ENCODE data around the gene THEM5.
"Not testable (repeated sequence)": the region's sequence is repeated elsewhere in the genome, so short reads cannot be mapped to it uniquely, and the experiment has no call there.

THEM5 gene

GRCh38 chr1:151853411-151853943 lies at the start of gene THEM5:
Gene THEM5, minus strand, starts transcription at chr1:151853712. Its CDS starts 147 bp downstream, at chr1:151853565.
- Histone ChIP-seq H3K36me3 (ENCODE audit: insufficient read depth, low read length) (no peaks in the 10 kb centered on the region), H3K4me1 (ENCODE audit: control insufficient read depth, insufficient read depth, low read length, unreplicated experiment) (peaks cover 7% of the 10 kb centered on the region), H3K27me3 (ENCODE audit: insufficient read depth, low read length) (no peaks in the 10 kb centered on the region), H3K79me2 (ENCODE audit: control insufficient read depth, insufficient read depth, low read length, unreplicated experiment) (no peaks in the 10 kb centered on the region), H3K27ac (ENCODE audit: low read depth, low read length) (no peak within 1 kb of the TSS), H2AFZ (ENCODE audit: low read length, unreplicated experiment) (no peak within 1 kb of the TSS), H3K4me3 (ENCODE audit: low read depth, low read length) (no peak within 1 kb of the TSS)

- Histone ChIP-seq H3K4me1 (ENCODE audit: control insufficient read depth, insufficient read depth, low read length, unreplicated experiment) (peaks cover 17% of the 10 kb centered on the region), H2AFZ (ENCODE audit: low read length, unreplicated experiment) (no peak overlapping the region), H3K27me3 (ENCODE audit: insufficient read depth, low read length) (no peaks in the 10 kb centered on the region), H3K79me2 (ENCODE audit: control insufficient read depth, insufficient read depth, low read length, unreplicated experiment) (peaks cover 21% of the 10 kb centered on the region), H3K27ac (ENCODE audit: low read depth, low read length) (no peak overlapping the region), H3K36me3 (ENCODE audit: insufficient read depth, low read length) (peaks cover 15% of the 10 kb centered on the region), H3K4me3 (ENCODE audit: low read depth, low read length) (no peak overlapping the region)
Measured at GRCh38 chr1:151902858-151903257, 49.3 kb upstream of the THEM5 start.

GRCh38 chr1:151900804-151901203 lies 47.3 kb upstream of the THEM5 start:
- H3K4me1 ChIP-seq (ENCODE audit: control insufficient read depth, insufficient read depth, low read length, unreplicated experiment) = peaks cover 16% of the 10 kb centered on the region
- H2AFZ ChIP-seq (ENCODE audit: low read length, unreplicated experiment); H3K4me3 ChIP-seq (ENCODE audit: low read depth, low read length); H3K36me3 ChIP-seq (ENCODE audit: insufficient read depth, low read length); H3K27me3 ChIP-seq (ENCODE audit: insufficient read depth, low read length); H3K27ac ChIP-seq (ENCODE audit: low read depth, low read length): not testable (repeated sequence)
- peaks cover 13% of the 10 kb centered on the region for H3K79me2 ChIP-seq (ENCODE audit: control insufficient read depth, insufficient read depth, low read length, unreplicated experiment)

GRCh38 chr1:151898519-151898991 lies 45.0 kb upstream of the THEM5 start:
- no peak overlapping the region for H2AFZ ChIP-seq (ENCODE audit: low read length, unreplicated experiment)
- peaks cover 7% of the 10 kb centered on the region; the same call in 1 of the 2 replicates for H3K36me3 ChIP-seq (ENCODE audit: insufficient read depth, low read length)
- no peak overlapping the region for H3K4me3 ChIP-seq (ENCODE audit: low read depth, low read length)
- H3K27me3 ChIP-seq (ENCODE audit: insufficient read depth, low read length) = no peaks in the 10 kb centered on the region
- no peak overlapping the region for H3K27ac ChIP-seq (ENCODE audit: low read depth, low read length)
- peaks cover 6% of the 10 kb centered on the region for H3K79me2 ChIP-seq (ENCODE audit: control insufficient read depth, insufficient read depth, low read length, unreplicated experiment)
- peaks cover 9% of the 10 kb centered on the region for H3K4me1 ChIP-seq (ENCODE audit: control insufficient read depth, insufficient read depth, low read length, unreplicated experiment)

- no peaks in the 10 kb centered on the region for H3K27me3 ChIP-seq (ENCODE audit: insufficient read depth, low read length)
- peaks cover 4% of the 10 kb centered on the region; the same call in 1 of the 2 replicates for H3K36me3 ChIP-seq (ENCODE audit: insufficient read depth, low read length)
- H2AFZ ChIP-seq (ENCODE audit: low read length, unreplicated experiment) = no peak overlapping the region
- no peak overlapping the region for H3K27ac ChIP-seq (ENCODE audit: low read depth, low read length)
- H3K4me1 ChIP-seq (ENCODE audit: control insufficient read depth, insufficient read depth, low read length, unreplicated experiment) = peaks cover 12% of the 10 kb centered on the region
- H3K79me2 ChIP-seq (ENCODE audit: control insufficient read depth, insufficient read depth, low read length, unreplicated experiment) = peaks cover 3% of the 10 kb centered on the region
- no peak overlapping the region for H3K4me3 ChIP-seq (ENCODE audit: low read depth, low read length)
Measured at GRCh38 chr1:151897991-151898431, 44.5 kb upstream of the THEM5 start.

GRCh38 chr1:151893176-151893924 lies 39.8 kb upstream of the THEM5 start:
- Histone ChIP-seq H3K79me2 (ENCODE audit: control insufficient read depth, insufficient read depth, low read length, unreplicated experiment) (no peaks in the 10 kb centered on the region), H3K4me3 (ENCODE audit: low read depth, low read length) (no peak overlapping the region), H2AFZ (ENCODE audit: low read length, unreplicated experiment) (no peak overlapping the region), H3K4me1 (ENCODE audit: control insufficient read depth, insufficient read depth, low read length, unreplicated experiment) (peaks cover 19% of the 10 kb centered on the region), H3K27ac (ENCODE audit: low read depth, low read length) (peak overlapping the region; percentile 50), H3K27me3 (ENCODE audit: insufficient read depth, low read length) (no peaks in the 10 kb centered on the region), H3K36me3 (ENCODE audit: insufficient read depth, low read length) (no peaks in the 10 kb centered on the region; the same call in 1 of the 2 replicates)

- Histone ChIP-seq H3K4me1 (ENCODE audit: control insufficient read depth, insufficient read depth, low read length, unreplicated experiment) (peaks cover 27% of the 10 kb centered on the region), H3K27me3 (ENCODE audit: insufficient read depth, low read length) (no peaks in the 10 kb centered on the region), H3K4me3 (ENCODE audit: low read depth, low read length) (no peak overlapping the region), H2AFZ (ENCODE audit: low read length, unreplicated experiment) (no peak overlapping the region), H3K36me3 (ENCODE audit: insufficient read depth, low read length) (peaks cover 9% of the 10 kb centered on the region; the same call in 1 of the 2 replicates), H3K79me2 (ENCODE audit: control insufficient read depth, insufficient read depth, low read length, unreplicated experiment) (no peaks in the 10 kb centered on the region), H3K27ac (ENCODE audit: low read depth, low read length) (peak overlapping the region; percentile 15; the same call in 1 of the 2 replicates)
Measured at GRCh38 chr1:151892190-151892589, 38.7 kb upstream of the THEM5 start.

GRCh38 chr1:151891512-151891911 lies 38.0 kb upstream of the THEM5 start:
- Histone ChIP-seq H3K36me3 (ENCODE audit: insufficient read depth, low read length) (peaks cover 9% of the 10 kb centered on the region; the same call in 1 of the 2 replicates), H3K79me2 (ENCODE audit: control insufficient read depth, insufficient read depth, low read length, unreplicated experiment) (no peaks in the 10 kb centered on the region), H3K4me1 (ENCODE audit: control insufficient read depth, insufficient read depth, low read length, unreplicated experiment) (peaks cover 27% of the 10 kb centered on the region), H3K27me3 (ENCODE audit: insufficient read depth, low read length) (no peaks in the 10 kb centered on the region), H2AFZ (ENCODE audit: low read length, unreplicated experiment) (no peak overlapping the region), H3K4me3 (ENCODE audit: low read depth, low read length) (no peak overlapping the region), H3K27ac (ENCODE audit: low read depth, low read length) (peak overlapping the region; percentile 15; the same call in 1 of the 2 replicates)

GRCh38 chr1:151888972-151889570 lies 35.6 kb upstream of the THEM5 start:
- Histone ChIP-seq H3K4me1 (ENCODE audit: control insufficient read depth, insufficient read depth, low read length, unreplicated experiment) (peaks cover 27% of the 10 kb centered on the region), H2AFZ (ENCODE audit: low read length, unreplicated experiment) (no peak overlapping the region), H3K79me2 (ENCODE audit: control insufficient read depth, insufficient read depth, low read length, unreplicated experiment) (no peaks in the 10 kb centered on the region), H3K27ac (ENCODE audit: low read depth, low read length) (no peak overlapping the region), H3K27me3 (ENCODE audit: insufficient read depth, low read length) (no peaks in the 10 kb centered on the region), H3K4me3 (ENCODE audit: low read depth, low read length) (no peak overlapping the region), H3K36me3 (ENCODE audit: insufficient read depth, low read length) (peaks cover 9% of the 10 kb centered on the region; the same call in 1 of the 2 replicates)

- H3K4me1 ChIP-seq (ENCODE audit: control insufficient read depth, insufficient read depth, low read length, unreplicated experiment) = peaks cover 12% of the 10 kb centered on the region
- no peaks in the 10 kb centered on the region for H3K27me3 ChIP-seq (ENCODE audit: insufficient read depth, low read length)
- no peak overlapping the region for H2AFZ ChIP-seq (ENCODE audit: low read length, unreplicated experiment)
- peak overlapping the region; percentile 55 for H3K27ac ChIP-seq (ENCODE audit: low read depth, low read length)
- H3K36me3 ChIP-seq (ENCODE audit: insufficient read depth, low read length) = peaks cover 9% of the 10 kb centered on the region; the same call in 1 of the 2 replicates
- no peak overlapping the region for H3K4me3 ChIP-seq (ENCODE audit: low read depth, low read length)
- no peaks in the 10 kb centered on the region for H3K79me2 ChIP-seq (ENCODE audit: control insufficient read depth, insufficient read depth, low read length, unreplicated experiment)
Measured at GRCh38 chr1:151887028-151887427, 33.5 kb upstream of the THEM5 start.
